HCT116 (cell line): ENCODE data around the gene LMO7. TPM values are rescaled to one million over a fixed set of nuclear protein-coding genes. Genes with fewer than 3 reads are reported as not detected.

ENCODE experiments used
- ATAC-seq: fragments of 200-7000 bp; cut with Tn5 transposase; 2 replicates; pipeline ENCODE4 v1.9.1; 2020; ENCODE audit warnings: mild to moderate bottlenecking, moderate library complexity
- BruUV-seq: library from RNA; stranded (reverse); fragments of 400-500 nt; replicated peaks from 2 replicates; lab custom pipeline; 2021; lab: Mats Ljungman, UMichigan
- CTCF ChIA-PET: fragments of 300-600 bp; sonication (Branson Sonifier 250); formaldehyde crosslinking; loops from one replicate; lab custom pipeline; 2021; ENCODE audit warnings: antibody characterized with exemption; lab: Charles Lee
- POLR2A ChIA-PET: fragments of 300-600, 350-600 bp; sonication (Branson Sonifier 250); formaldehyde crosslinking; loops from one replicate; lab custom pipeline; 2021; ENCODE audit warnings: antibody characterized with exemption; lab: Charles Lee
- RAD21 ChIA-PET, 2 experiments: fragments of 300-600 bp; sonication (Branson Sonifier 250); formaldehyde crosslinking; loops; one replicate each; lab custom pipeline; 2023; ENCODE audit warnings: low total read pairs in 2 of 2; ENCODE audit not compliant: uncharacterized antibody in 2 of 2, unreplicated experiment in 2 of 2, low non-redundant PET in 1 of 2; lab: Charles Lee
- DNase-seq: peaks from one replicate; pipeline ENCODE4 v3.0.0-alpha.2; 2010; ENCODE audit warnings: low read depth, low spot score
- H2AFZ ChIP-seq: fragments of 200-600 bp; shearing (Covaris generic), sonication (generic); 2 replicates; pipeline ENCODE4 v1.6.1; 2017; ENCODE audit warnings: low read depth, mixed run types, mixed read lengths, antibody characterized with exemption, low read length; ENCODE audit not compliant: poor library complexity, severe bottlenecking
- H3K27ac ChIP-seq: 2 replicates; pipeline ENCODE4 v1.5.1; 2012; ENCODE audit warnings: low read depth, low read length
- H3K27me3 ChIP-seq: fragments of 200-600 bp; sonication (generic); 2 replicates; pipeline ENCODE4 v1.6.1; 2016; ENCODE audit warnings: mixed run types, low read length, mixed read lengths; ENCODE audit not compliant: insufficient read depth
- H3K36me3 ChIP-seq, 2 experiments: fragments of 200-500 bp in 1 of 2; fragments of 200-600 bp in 1 of 2; sonication (Bioruptor generic) in 1 of 2; sonication (generic) in 1 of 2; 2 replicates each; pipeline versions ENCODE4 v1.5.1 to v1.6.1; 2014 to 2016; ENCODE audit warnings: low read length in 2 of 2, inconsistent platforms in 1 of 2, mixed read lengths in 1 of 2, mixed run types in 1 of 2; ENCODE audit not compliant: insufficient read depth in 2 of 2, control insufficient read depth in 1 of 2
- H3K4me1 ChIP-seq, 2 experiments: fragments of 200-600 bp in 1 of 2; sonication (generic) in 1 of 2; 2 replicates each; pipeline versions ENCODE4 v1.5.1 to v1.6.1; 2012 to 2017; ENCODE audit warnings: low read length in 2 of 2, inconsistent platforms in 1 of 2, mild to moderate bottlenecking in 1 of 2, mixed read lengths in 1 of 2, mixed run types in 1 of 2, moderate library complexity in 1 of 2; ENCODE audit not compliant: insufficient read depth in 2 of 2, control insufficient read depth in 1 of 2
- H3K4me2 ChIP-seq: fragments of 200-600 bp; sonication (generic); 2 replicates; pipeline ENCODE4 v1.6.1; 2017; ENCODE audit warnings: mixed run types, low read length, mixed read lengths
- H3K4me3 ChIP-seq, 2 experiments: fragments of 200-600 bp in 1 of 2; sonication (generic) in 1 of 2; replicated peaks in 1 of 2; 2 replicates each; pipeline ENCODE4 v1.5.1; 2011 to 2016; ENCODE audit warnings: low read length in 2 of 2, control low read depth in 1 of 2, low read depth in 1 of 2, mild to moderate bottlenecking in 1 of 2, mixed read lengths in 1 of 2, mixed run types in 1 of 2
- H3K79me2 ChIP-seq: fragments of 200-600 bp; sonication (generic); 2 replicates; pipeline ENCODE4 v1.6.1; 2017; ENCODE audit warnings: mild to moderate bottlenecking, mixed run types, low read length, moderate library complexity, mixed read lengths; ENCODE audit not compliant: insufficient read depth
- H3K9ac ChIP-seq: fragments of 200-600 bp; sonication (generic); 2 replicates; pipeline ENCODE4 v1.6.1; 2016; ENCODE audit warnings: low read length, mixed read lengths
- H3K9me2 ChIP-seq: fragments of 200-600 bp; sonication (generic), shearing (Covaris generic); 2 replicates; pipeline ENCODE4 v1.6.1; 2017; ENCODE audit warnings: mixed run types, mild to moderate bottlenecking, moderate library complexity; ENCODE audit not compliant: insufficient read depth
- H3K9me3 ChIP-seq, 2 experiments: fragments of 200-500 bp in 1 of 2; fragments of 200-600 bp in 1 of 2; sonication (Bioruptor generic) in 1 of 2; sonication (generic) in 1 of 2; 2 replicates each; pipeline ENCODE4 v1.6.1; 2014 to 2017; ENCODE audit warnings: low read length in 2 of 2, mixed read lengths in 2 of 2, inconsistent platforms in 1 of 2, low read depth in 1 of 2, mild to moderate bottlenecking in 1 of 2, mixed run types in 1 of 2, moderate library complexity in 1 of 2; ENCODE audit not compliant: control insufficient read depth in 1 of 2, insufficient read depth in 1 of 2
- H4K20me1 ChIP-seq: fragments of 200-600 bp; sonication (generic), shearing (Covaris generic); 2 replicates; pipeline ENCODE4 v1.6.1; 2017; ENCODE audit warnings: mixed run types, mild to moderate bottlenecking, moderate library complexity; ENCODE audit not compliant: insufficient read depth
- EZH2phosphoT487 ChIP-seq: fragments of 200-600 bp; IDR thresholded peaks from 2 replicates; pipeline ENCODE4 v1.6.1; 2018; ENCODE audit warnings: antibody characterized with exemption, borderline replicate concordance
- SP1 ChIP-seq: IDR thresholded peaks from 2 replicates; pipeline ENCODE4 v1.6.1; 2012; ENCODE audit warnings: low read depth
- SRF ChIP-seq: IDR thresholded peaks from 2 replicates; pipeline ENCODE4 v1.6.1; 2012; ENCODE audit warnings: low read depth
- TCF7L2 ChIP-seq: IDR thresholded peaks from 2 replicates; pipeline ENCODE4 v1.7.0; 2011; ENCODE audit warnings: borderline replicate concordance, inconsistent platforms; ENCODE audit not compliant: insufficient read depth, insufficient read length; ENCODE audit errors: extremely low read depth
- intact Hi-C: fragments of 100-400 bp; cut with micrococcal nuclease; formaldehyde crosslinking; loops from 2 replicates; pipeline ENCODE4 v1.10.0; 2022
- total RNA-seq: library from RNA; stranded (reverse); gene quantifications from one replicate; pipeline ENCODE4 v1.2.1, GENCODE V29; 2021; ENCODE audit not compliant: unreplicated experiment

Gene LMO7
- total RNA-seq, 1 experiment from 2014 or later = 8.1 TPM

GRCh38 chr13:75806117-75806516, 170.0 kb downstream of the LMO7 start:
- intact Hi-C loops = no loop called here
- no peaks in the 10 kb centered on the region for H3K4me1 ChIP-seq
- no peak overlapping the region for H3K9ac ChIP-seq
- TF ChIP-seq TCF7L2 = no peak
- POLR2A ChIA-PET = no interaction called here
- H3K27me3 ChIP-seq = no peaks in the 10 kb centered on the region
- CTCF ChIA-PET = no interaction called here
- ATAC-seq = no peak
- RAD21 ChIA-PET = no interaction called here
- no TSS peak for BruUV-seq
- no peak for DNase-seq
- H3K4me3 ChIP-seq = no peak overlapping the region
- H4K20me1 ChIP-seq = no peaks in the 10 kb centered on the region
- no peak overlapping the region for H3K4me2 ChIP-seq
- no peak overlapping the region for H3K27ac ChIP-seq
- no peaks in the 10 kb centered on the region for H3K79me2 ChIP-seq
- no peak overlapping the region for H2AFZ ChIP-seq
- H3K9me3 ChIP-seq = no peaks in the 10 kb centered on the region
- H3K9me2 ChIP-seq = no peaks in the 10 kb centered on the region
- H3K36me3 ChIP-seq = no peaks in the 10 kb centered on the region

GRCh38 chr13:75811361-75811760, 175.2 kb downstream of the LMO7 start:
- DNase-seq (no peak), ATAC-seq (no peak)
- Histone ChIP-seq H3K4me3 (no peak overlapping the region), H3K27me3 (no peaks in the 10 kb centered on the region), H3K27ac (no peak overlapping the region), H3K36me3 (no peaks in the 10 kb centered on the region), H3K4me1 (no peaks in the 10 kb centered on the region), H3K9me3 (no peaks in the 10 kb centered on the region), H3K9me2 (no peaks in the 10 kb centered on the region), H4K20me1 (no peaks in the 10 kb centered on the region), H3K4me2 (no peak overlapping the region), H3K79me2 (no peaks in the 10 kb centered on the region), H2AFZ (no peak overlapping the region), H3K9ac (no peak overlapping the region)
- ChIA-PET CTCF (no interaction called here), RAD21 (interaction anchor here in 1 of 2 experiments (0.6 kb wide), 1 partner anchor 94 kb away, joined by 3 read pairs; no protein-coding TSS in a partner anchor), POLR2A (no interaction called here)
- no TSS peak for BruUV-seq
- no peak for TF ChIP-seq SRF
- TF ChIP-seq EZH2phosphoT487 = no peak
- no peak for TF ChIP-seq SP1
- intact Hi-C loops = no loop called here
